ENCODE results near the gene CRYGS.

- no peak for TF ChIP-seq CTCF (IDR thresholded peaks at IDR 0.05; ENCODE audit: low read depth, low read length, poor library complexity, severe bottlenecking)
- TF ChIP-seq EZH2phosphoT487 (IDR thresholded peaks at IDR 0.05; ENCODE audit: borderline replicate concordance, low read length), result no peak
Measured at GRCh38 chr3:186551387-186551786, 7.2 kb upstream of the CRYGS start.
